ENCODE measurements around the gene SLC36A3. TPM values are rescaled to one million over a fixed set of nuclear protein-coding genes. Genes with fewer than 3 reads are reported as not detected.

The SLC36A3 gene
- total and polyA plus RNA-seq, 2 of the 8 experiments (the other 6 are each of a cell fraction or from before 2014, with no cell fraction given): not detected

GRCh38 chr5:151237685-151238084 lies 65.9 kb downstream of the SLC36A3 start (continued):
- no peak for TF ChIP-seq CHD7 (IDR thresholded peaks at IDR 0.05; ENCODE audit: insufficient replicate concordance, low read length)
- TF ChIP-seq SIRT6 (IDR thresholded peaks at IDR 0.05; ENCODE audit: low read length): no peak
- no peak for TF ChIP-seq SUZ12 (IDR thresholded peaks at IDR 0.05; ENCODE audit: low read length)

Data from H1 (cell line).